ENCODE data around the gene PRR36.

Gene PRR36

DNA sequence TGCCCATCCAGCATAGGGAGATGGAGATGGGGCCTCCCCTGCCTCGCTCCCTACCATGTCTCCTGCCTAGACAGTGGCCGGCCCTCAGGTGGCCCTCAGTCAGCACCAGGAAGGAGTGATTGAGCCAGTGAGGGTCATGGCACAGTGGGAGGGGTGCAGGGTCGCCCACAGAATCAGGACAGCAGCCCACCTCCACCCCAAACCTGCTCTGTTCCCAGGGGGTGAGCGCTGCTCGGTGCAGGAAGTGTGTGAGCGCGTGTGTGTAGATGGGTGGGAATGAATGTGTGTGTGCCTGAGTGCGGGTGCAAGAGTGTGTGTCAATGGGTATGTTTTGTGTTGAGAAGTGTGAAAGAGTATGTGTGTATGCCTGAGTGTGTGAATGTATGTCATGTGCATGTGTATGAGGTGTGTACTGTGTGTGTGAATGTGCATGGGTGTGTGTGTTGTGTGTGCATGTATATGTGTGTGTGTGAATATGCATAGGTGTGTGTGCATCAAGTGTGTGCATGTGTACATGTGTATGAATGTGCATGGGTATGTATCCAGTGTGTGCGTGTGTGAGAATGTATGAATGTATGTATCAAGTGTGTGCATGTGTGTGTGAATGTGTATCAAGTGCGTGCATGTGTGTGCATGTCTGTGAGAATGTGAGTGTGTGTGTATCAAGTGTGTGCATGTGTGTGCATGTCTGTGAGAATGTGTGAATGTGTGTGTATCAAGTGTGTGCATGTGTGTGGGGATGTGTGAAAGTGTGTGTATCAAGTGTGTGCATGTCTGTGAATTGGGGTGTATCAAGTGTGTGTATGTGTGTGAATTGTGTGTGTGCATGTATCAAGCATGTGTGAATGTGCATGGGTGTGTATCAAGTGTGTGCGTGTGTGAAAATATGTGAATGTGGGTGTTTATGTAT lies 32.2 kb downstream of the PRR36 start:
- no peak overlapping the region for H3K4me3 ChIP-seq (ENCODE audit: low read length)
- DNase-seq (ENCODE audit: low read depth) = no peak
- TF ChIP-seq, protein P1, sequence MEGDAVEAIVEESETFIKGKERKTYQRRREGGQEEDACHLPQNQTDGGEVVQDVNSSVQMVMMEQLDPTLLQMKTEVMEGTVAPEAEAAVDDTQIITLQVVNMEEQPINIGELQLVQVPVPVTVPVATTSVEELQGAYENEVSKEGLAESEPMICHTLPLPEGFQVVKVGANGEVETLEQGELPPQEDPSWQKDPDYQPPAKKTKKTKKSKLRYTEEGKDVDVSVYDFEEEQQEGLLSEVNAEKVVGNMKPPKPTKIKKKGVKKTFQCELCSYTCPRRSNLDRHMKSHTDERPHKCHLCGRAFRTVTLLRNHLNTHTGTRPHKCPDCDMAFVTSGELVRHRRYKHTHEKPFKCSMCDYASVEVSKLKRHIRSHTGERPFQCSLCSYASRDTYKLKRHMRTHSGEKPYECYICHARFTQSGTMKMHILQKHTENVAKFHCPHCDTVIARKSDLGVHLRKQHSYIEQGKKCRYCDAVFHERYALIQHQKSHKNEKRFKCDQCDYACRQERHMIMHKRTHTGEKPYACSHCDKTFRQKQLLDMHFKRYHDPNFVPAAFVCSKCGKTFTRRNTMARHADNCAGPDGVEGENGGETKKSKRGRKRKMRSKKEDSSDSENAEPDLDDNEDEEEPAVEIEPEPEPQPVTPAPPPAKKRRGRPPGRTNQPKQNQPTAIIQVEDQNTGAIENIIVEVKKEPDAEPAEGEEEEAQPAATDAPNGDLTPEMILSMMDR (IDR thresholded peaks at IDR 0.05; ENCODE audit: insufficient read depth, low read depth, low read length, missing control alignments) = no peak

DNA sequence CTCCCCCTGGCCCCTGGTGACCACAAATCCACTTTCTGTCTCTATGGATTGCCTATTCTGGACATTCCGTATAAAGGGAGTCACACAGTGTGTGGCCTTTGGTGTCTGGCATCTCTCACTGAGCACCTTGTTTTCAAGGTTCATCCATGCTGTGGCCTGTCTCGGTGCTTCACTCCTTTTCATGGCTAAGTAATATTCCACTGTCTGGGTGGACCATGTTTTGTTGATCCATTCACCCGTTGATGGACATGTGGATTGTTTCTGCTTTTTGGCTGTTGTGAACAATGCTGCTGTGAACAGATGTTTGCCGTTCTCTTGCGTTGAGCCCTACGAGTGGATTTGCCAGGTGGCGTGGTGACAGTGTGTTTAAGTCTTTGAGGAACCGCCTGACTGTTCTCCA lies 33.6 kb downstream of the PRR36 start:
- DNase-seq (ENCODE audit: low read depth) = no peak
- TF ChIP-seq, protein P1 (IDR thresholded peaks at IDR 0.05; ENCODE audit: insufficient read depth, low read depth, low read length, missing control alignments) = no peak
- H3K4me3 ChIP-seq (ENCODE audit: low read length) = no peak overlapping the region

DNA sequence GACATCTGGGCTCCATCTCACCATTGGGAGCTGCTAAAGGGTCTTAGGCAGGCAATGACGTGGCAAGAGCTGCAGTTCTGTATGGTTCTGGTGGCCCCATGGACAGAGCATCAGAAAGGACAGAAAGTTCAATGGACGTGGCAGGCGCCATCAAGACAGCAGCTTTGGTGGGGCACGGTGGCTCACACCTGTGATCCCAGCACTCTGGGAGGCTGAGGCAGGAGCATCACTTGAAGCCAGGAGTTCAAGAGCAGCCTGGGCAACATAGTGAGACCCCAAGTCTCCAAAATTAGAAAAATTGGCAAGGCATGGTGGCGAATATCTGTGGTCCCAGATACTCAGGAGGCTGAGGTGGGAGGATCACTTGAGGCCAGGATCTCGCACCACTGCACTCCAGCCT lies 34.7 kb downstream of the PRR36 start:
- TF ChIP-seq, protein P1 (IDR thresholded peaks at IDR 0.05; ENCODE audit: insufficient read depth, low read depth, low read length, missing control alignments) = no peak
- no peak for DNase-seq (ENCODE audit: low read depth)
- H3K4me3 ChIP-seq (ENCODE audit: low read length) = no peak overlapping the region

DNA sequence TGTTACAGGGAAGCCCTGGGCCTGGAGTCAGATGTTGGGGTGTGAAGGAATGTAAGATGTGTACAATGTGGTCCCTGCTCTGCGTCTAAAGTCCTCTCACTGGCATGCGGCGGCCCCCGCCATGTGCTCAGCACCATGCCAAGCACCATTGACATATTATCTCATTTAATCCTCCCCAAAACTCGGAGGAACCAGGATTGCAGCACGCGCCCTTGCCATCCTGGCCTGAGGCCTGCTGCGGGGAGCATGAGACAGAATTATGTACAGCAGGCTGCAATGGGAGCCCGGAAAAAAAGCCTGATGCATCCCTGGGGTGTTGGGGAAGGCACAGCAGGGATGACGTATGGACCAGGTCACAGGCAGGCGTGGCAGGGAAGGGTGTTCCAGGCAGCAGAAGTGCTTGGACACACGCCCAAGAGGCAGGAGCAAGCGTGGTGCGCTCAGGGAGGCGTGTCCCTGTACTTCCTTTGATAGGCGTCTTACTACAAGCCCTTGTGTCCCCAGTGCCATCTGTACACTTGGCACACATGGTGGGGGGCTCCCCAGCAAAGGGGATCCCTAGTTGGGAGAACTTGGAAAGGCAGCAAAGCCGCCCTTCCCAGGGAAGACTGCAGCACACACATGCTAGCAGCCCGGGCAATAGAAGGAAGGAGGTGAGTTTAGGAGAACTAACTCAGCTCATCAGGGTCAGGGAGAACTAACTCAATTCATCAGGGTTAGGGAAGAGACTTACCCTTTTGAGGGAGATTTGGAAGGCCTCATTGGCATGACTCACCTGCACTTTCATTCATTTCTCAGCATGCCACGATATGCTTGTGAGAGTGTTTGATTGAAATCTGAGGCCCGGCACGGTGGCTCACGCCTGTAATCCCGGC lies 40.7 kb downstream of the PRR36 start:
- TF ChIP-seq, protein P1 (IDR thresholded peaks at IDR 0.05; ENCODE audit: insufficient read depth, low read depth, low read length, missing control alignments) = no peak
- peak; percentile 93 for DNase-seq (ENCODE audit: low read depth)
- H3K4me3 ChIP-seq (ENCODE audit: low read length) = no peak overlapping the region

DNA sequence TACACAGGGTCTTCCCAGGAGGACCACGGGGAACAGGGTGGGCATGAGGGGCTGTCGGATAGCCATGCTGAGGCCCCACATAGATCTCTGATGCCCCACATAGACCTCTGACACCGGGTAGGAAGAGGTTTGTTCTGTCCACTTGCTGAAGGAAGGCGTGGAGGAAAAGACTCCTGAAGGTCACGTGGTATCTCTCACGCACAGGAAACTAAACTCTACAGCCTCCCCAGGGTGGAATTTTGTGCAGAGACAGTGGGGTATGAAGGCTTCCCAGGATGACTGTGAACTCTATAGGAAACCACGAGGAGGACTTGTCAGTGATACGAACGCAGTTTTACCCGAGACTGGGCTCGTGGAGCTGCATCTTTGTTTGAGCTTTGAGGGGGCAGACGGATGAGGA lies 41.4 kb downstream of the PRR36 start:
- TF ChIP-seq, protein P1 (IDR thresholded peaks at IDR 0.05; ENCODE audit: insufficient read depth, low read depth, low read length, missing control alignments) = no peak
- no peak for DNase-seq (ENCODE audit: low read depth)
- no peak overlapping the region for H3K4me3 ChIP-seq (ENCODE audit: low read length)

DNA sequence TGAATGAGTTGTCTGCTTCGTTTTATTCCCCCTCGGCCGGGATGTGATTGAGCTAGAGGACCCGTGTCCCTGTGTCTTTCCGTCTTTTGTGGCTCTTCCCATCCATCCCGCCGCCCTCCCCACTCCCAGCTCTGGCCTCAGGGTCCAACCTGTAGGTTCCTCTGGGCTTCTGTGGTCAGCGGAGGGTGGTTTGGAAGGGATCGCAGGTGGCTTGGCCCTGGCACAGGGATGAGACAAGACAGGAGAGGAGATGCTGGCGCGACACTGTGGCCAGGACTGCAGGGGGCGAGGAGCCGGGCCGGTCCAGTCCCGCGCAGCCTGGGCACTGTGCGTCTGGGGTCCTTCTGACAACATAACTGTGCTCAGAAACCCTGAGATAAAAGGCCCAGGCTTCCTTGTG lies 42.2 kb downstream of the PRR36 start:
- H3K4me3 ChIP-seq (ENCODE audit: low read length) = no peak overlapping the region
- TF ChIP-seq, protein P1 (IDR thresholded peaks at IDR 0.05; ENCODE audit: insufficient read depth, low read depth, low read length, missing control alignments) = no peak
- DNase-seq (ENCODE audit: low read depth) = no peak
